ENCODE measurements around the gene LDAH. TPM values are rescaled to one million over a fixed set of nuclear protein-coding genes. Genes with fewer than 3 reads are reported as not detected.

The LDAH gene
- total and polyA plus RNA-seq, 2 donors (not counting 3 experiments of a cell fraction or from before 2014, with no cell fraction given), result 12.3 to 24.0 TPM

- peaks cover 14% of the 10 kb centered on the region for H3K4me1 ChIP-seq (ENCODE audit: control insufficient read depth, extremely low read depth, insufficient read depth, low read length)
- H3K79me2 ChIP-seq (ENCODE audit: control insufficient read depth, insufficient read depth, low read length), result no peaks in the 10 kb centered on the region
- no peak overlapping the region for H3K4me2 ChIP-seq (ENCODE audit: insufficient read depth, low read length)
- FAIRE-seq, result no peak
- ChIA-PET POLR2A (no interaction called here), CTCF (interaction anchor here (0.5 kb wide), 1 partner anchor 213 kb away, joined by 3 read pairs; no protein-coding TSS in a partner anchor)
- BruUV-seq (replicated peaks), result no TSS peak
- H3K27ac ChIP-seq (ENCODE audit: insufficient read depth, low read depth, low read length), result no peak overlapping the region
- H4K20me1 ChIP-seq (replicated peaks; ENCODE audit: control insufficient read depth, extremely low read depth, insufficient read depth, low read length), result no peaks in the 10 kb centered on the region
- TF ChIP-seq EZH2 (IDR thresholded peaks at IDR 0.05; ENCODE audit: borderline replicate concordance, low read depth, low read length, severe bottlenecking) (no peak), GATA2 (IDR thresholded peaks at IDR 0.05; ENCODE audit: insufficient read depth, insufficient read length, low read depth, low read length) (no peak), MYC (IDR thresholded peaks at IDR 0.05; ENCODE audit: low read depth, low read length) (no peak), POLR2A (IDR thresholded peaks at IDR 0.05; ENCODE audit: low read depth, low read length) (no peak), MAX (IDR thresholded peaks at IDR 0.05; ENCODE audit: insufficient read depth, insufficient read length) (no peak), JUN (IDR thresholded peaks at IDR 0.05; ENCODE audit: borderline replicate concordance, insufficient read depth, insufficient read length, low read depth) (no peak), POLR2AphosphoS5 (IDR thresholded peaks at IDR 0.05; ENCODE audit: insufficient read depth, low read depth, low read length) (no peak), FOS (IDR thresholded peaks at IDR 0.05; ENCODE audit: borderline replicate concordance, insufficient read depth, low read length) (no peak)
- TF ChIP-seq, protein P1, sequence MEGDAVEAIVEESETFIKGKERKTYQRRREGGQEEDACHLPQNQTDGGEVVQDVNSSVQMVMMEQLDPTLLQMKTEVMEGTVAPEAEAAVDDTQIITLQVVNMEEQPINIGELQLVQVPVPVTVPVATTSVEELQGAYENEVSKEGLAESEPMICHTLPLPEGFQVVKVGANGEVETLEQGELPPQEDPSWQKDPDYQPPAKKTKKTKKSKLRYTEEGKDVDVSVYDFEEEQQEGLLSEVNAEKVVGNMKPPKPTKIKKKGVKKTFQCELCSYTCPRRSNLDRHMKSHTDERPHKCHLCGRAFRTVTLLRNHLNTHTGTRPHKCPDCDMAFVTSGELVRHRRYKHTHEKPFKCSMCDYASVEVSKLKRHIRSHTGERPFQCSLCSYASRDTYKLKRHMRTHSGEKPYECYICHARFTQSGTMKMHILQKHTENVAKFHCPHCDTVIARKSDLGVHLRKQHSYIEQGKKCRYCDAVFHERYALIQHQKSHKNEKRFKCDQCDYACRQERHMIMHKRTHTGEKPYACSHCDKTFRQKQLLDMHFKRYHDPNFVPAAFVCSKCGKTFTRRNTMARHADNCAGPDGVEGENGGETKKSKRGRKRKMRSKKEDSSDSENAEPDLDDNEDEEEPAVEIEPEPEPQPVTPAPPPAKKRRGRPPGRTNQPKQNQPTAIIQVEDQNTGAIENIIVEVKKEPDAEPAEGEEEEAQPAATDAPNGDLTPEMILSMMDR (IDR thresholded peaks at IDR 0.05; ENCODE audit: extremely low read depth in 1 of 2, insufficient read depth in 1 of 2, low read depth in 1 of 2, low read length in 2 of 2), result no peak
- H3K4me3 ChIP-seq (replicated peaks in 1 of 3; ENCODE audit: insufficient read depth in 1 of 3, low read depth in 1 of 3, low read length in 3 of 3), result no peak overlapping the region
- no peaks in the 10 kb centered on the region for H3K9me3 ChIP-seq (replicated peaks; ENCODE audit: control insufficient read depth, insufficient read depth, low read length)
- no peak for DNase-seq (ENCODE audit: low read depth, low spot score)
- H3K9me1 ChIP-seq (replicated peaks; ENCODE audit: control insufficient read depth, extremely low read depth, insufficient read depth, low read length), result no peaks in the 10 kb centered on the region
- intact Hi-C loops (cut with micrococcal nuclease), result no loop called here
- peaks cover 0 to 20% of the 10 kb centered on the region in 2 experiments for H3K36me3 ChIP-seq (ENCODE audit: control insufficient read depth in 2 of 2, extremely low read depth in 1 of 2, insufficient read depth in 2 of 2, low read length in 2 of 2)
- dilution Hi-C loops (cut with MboI; ENCODE audit: extremely low pct_ligation_motif_present, low sequenced_read_pairs), result no loop called here
- no peak overlapping the region for H2AFZ ChIP-seq (ENCODE audit: low read depth, low read length)
- H3K9ac ChIP-seq (replicated peaks; ENCODE audit: extremely low read depth, insufficient read depth, low read length), result no peak overlapping the region
- no peaks in the 10 kb centered on the region for H3K27me3 ChIP-seq (ENCODE audit: control insufficient read depth in 2 of 2, insufficient read depth in 2 of 2, low read length in 2 of 2)
Observed at GRCh38 chr2:20645761-20646160, 177.1 kb downstream of the LDAH start.

Measured in endothelial cell of umbilical vein (primary cell).